HepG2 (cell line): ENCODE data around the gene RNF17.

Source experiments
- ATF3 ChIP-seq: sonication (generic); formaldehyde crosslinking; IDR thresholded peaks from 2 replicates; pipeline ENCODE4 v1.4.0; 2020; ENCODE audit warnings: missing genetic modification reagents
- CTCF ChIP-seq: sonication (generic); formaldehyde crosslinking; IDR thresholded peaks from 2 replicates; pipeline ENCODE4 v1.5.0; 2020; ENCODE audit warnings: mild to moderate bottlenecking, missing genetic modification reagents, moderate library complexity
- HNF1A ChIP-seq, 2 experiments: sonication (generic) in 1 of 2; formaldehyde crosslinking in 1 of 2; IDR thresholded peaks; 2 replicates each; pipeline versions ENCODE4 v1.4.0 to v1.6.1; 2016 to 2020; ENCODE audit warnings: borderline replicate concordance in 1 of 2, low read depth in 1 of 2, mild to moderate bottlenecking in 1 of 2, missing genetic modification reagents in 1 of 2
- JUN ChIP-seq: sonication (generic); formaldehyde crosslinking; IDR thresholded peaks from 2 replicates; pipeline ENCODE4 v1.4.0; 2020; ENCODE audit warnings: mild to moderate bottlenecking, missing genetic modification reagents
- JUND ChIP-seq: sonication (generic); formaldehyde crosslinking; IDR thresholded peaks from 2 replicates; pipeline ENCODE4 v1.8.0; 2022; ENCODE audit warnings: mild to moderate bottlenecking, missing genetic modification reagents
- NPAS2 ChIP-seq: sonication (generic); formaldehyde crosslinking; IDR thresholded peaks from 2 replicates; pipeline ENCODE4 v1.8.0; 2022; ENCODE audit warnings: mild to moderate bottlenecking, missing genetic modification reagents, borderline replicate concordance
- RAD21 ChIP-seq: fragments of 450-650 bp; formaldehyde crosslinking; IDR thresholded peaks from 2 replicates; pipeline ENCODE4 v1.5.0; 2020; ENCODE audit warnings: mild to moderate bottlenecking
- SMYD3 ChIP-seq: sonication (generic); formaldehyde crosslinking; IDR thresholded peaks from 2 replicates; pipeline ENCODE4 v1.8.1; 2023; ENCODE audit warnings: mild to moderate bottlenecking, missing genetic modification reagents
- TCF7 ChIP-seq: sonication (generic); IDR thresholded peaks from 2 replicates; pipeline ENCODE4 v1.6.1; 2016; ENCODE audit warnings: antibody characterized with exemption, low read depth
- ZFX ChIP-seq: sonication (generic); formaldehyde crosslinking; IDR thresholded peaks from 2 replicates; pipeline ENCODE4 v1.4.0; 2020; ENCODE audit warnings: mild to moderate bottlenecking, low read depth, missing genetic modification reagents, moderate library complexity
- ZNF18 ChIP-seq: sonication (generic); formaldehyde crosslinking; IDR thresholded peaks from 2 replicates; pipeline ENCODE4 v1.8.0; 2022; ENCODE audit warnings: mild to moderate bottlenecking, missing genetic modification reagents; ENCODE audit not compliant: insufficient replicate concordance
- ZZZ3 ChIP-seq: sonication (generic); formaldehyde crosslinking; IDR thresholded peaks from 2 replicates; pipeline ENCODE4 v1.4.0; 2020; ENCODE audit warnings: missing genetic modification reagents, mild to moderate bottlenecking, borderline replicate concordance
- TF ChIP-seq, protein P1 (sequence below), 2 experiments: sonication (generic) in 1 of 2; formaldehyde crosslinking in 1 of 2; IDR thresholded peaks; 2 replicates each; pipeline versions ENCODE4 v1.4.0 to v1.6.1; 2018 to 2020; ENCODE audit warnings: missing genetic modification reagents in 2 of 2, borderline replicate concordance in 1 of 2, low read depth in 1 of 2, mild to moderate bottlenecking in 1 of 2, missing biosample characterization in 1 of 2

DNA sequence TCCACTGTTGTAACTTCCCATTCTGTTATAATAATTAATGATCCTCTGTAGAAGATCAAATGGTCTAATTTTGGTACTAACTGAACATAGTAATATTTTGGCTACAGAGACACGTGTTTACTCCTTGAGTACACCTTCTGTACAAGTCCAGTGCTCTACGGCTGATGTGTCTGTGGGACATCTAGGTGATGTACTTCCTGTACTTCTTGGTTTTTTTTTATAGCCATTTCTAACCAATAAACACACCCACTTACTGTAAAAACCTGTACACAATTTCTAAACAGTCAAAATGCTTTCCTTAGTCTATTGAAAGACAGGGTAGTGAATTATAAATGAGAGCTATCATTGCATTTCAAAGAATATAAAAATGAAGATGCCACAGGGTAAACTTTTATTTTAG is 118.7 kb downstream of the RNF17 start:
- TF ChIP-seq SMYD3, result no peak
- TF ChIP-seq JUN (CRISPR knock-in tag), result no peak
- TF ChIP-seq NPAS2 (CRISPR knock-in tag), result no peak
- no peak for TF ChIP-seq CTCF (CRISPR knock-in tag)
- no peak for TF ChIP-seq ZFX (CRISPR knock-in tag)
- TF ChIP-seq ATF3, result no peak
- no peak for TF ChIP-seq JUND (CRISPR knock-in tag)
- no peak for TF ChIP-seq TCF7
- no peak for TF ChIP-seq HNF1A (IDR thresholded peaks at IDR 0.05; ENCODE audit: low read depth)
- TF ChIP-seq HNF1A (CRISPR knock-in tag; IDR thresholded peaks at IDR 0.05; ENCODE audit: borderline replicate concordance), result no peak
- TF ChIP-seq ZNF18 (CRISPR knock-in tag), result no peak
- no peak for TF ChIP-seq RAD21 (CRISPR knock-in tag)
- TF ChIP-seq, protein P1, sequence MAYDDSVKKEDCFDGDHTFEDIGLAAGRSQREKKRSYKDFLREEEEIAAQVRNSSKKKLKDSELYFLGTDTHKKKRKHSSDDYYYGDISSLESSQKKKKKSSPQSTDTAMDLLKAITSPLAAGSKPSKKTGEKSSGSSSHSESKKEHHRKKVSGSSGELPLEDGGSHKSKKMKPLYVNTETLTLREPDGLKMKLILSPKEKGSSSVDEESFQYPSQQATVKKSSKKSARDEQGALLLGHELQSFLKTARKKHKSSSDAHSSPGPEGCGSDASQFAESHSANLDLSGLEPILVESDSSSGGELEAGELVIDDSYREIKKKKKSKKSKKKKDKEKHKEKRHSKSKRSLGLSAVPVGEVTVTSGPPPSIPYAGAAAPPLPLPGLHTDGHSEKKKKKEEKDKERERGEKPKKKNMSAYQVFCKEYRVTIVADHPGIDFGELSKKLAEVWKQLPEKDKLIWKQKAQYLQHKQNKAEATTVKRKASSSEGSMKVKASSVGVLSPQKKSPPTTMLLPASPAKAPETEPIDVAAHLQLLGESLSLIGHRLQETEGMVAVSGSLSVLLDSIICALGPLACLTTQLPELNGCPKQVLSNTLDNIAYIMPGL (CRISPR knock-in tag; IDR thresholded peaks at IDR 0.05; ENCODE audit: borderline replicate concordance in 1 of 2, low read depth in 1 of 2), result no peak
- no peak for TF ChIP-seq ZZZ3 (CRISPR knock-in tag)
